Liver (tissue), 9 donors: ENCODE measurements around the gene EXOC3L2. TPM values are rescaled to one million over a fixed set of nuclear protein-coding genes. Genes with fewer than 3 reads are reported as not detected.

ENCODE experiments used
- DNase-seq: peaks from one replicate; pipeline ENCODE4 v3.0.0-alpha.2; 2017; ENCODE audit warnings: low spot score
- H3K27ac ChIP-seq, 2 donors: one replicate each; pipeline ENCODE4 v1.7.0; 2013; ENCODE audit warnings: inconsistent platforms in 2 of 2, low read length in 2 of 2, control low read depth in 1 of 2, low read depth in 1 of 2, mild to moderate bottlenecking in 1 of 2
- H3K27me3 ChIP-seq, 4 donors: one replicate each; pipeline versions ENCODE4 v1.6.1 to v1.7.0; 2013; ENCODE audit warnings: low read length in 3 of 4, inconsistent platforms in 1 of 4, mild to moderate bottlenecking in 1 of 4, moderate library complexity in 1 of 4; ENCODE audit not compliant: control insufficient read depth in 4 of 4, insufficient read depth in 4 of 4
- H3K36me3 ChIP-seq, 4 donors: one replicate each; pipeline versions ENCODE4 v1.6.1 to v1.7.0; 2013; ENCODE audit warnings: low read length in 3 of 4, mild to moderate bottlenecking in 3 of 4, low read depth in 1 of 4, moderate library complexity in 1 of 4; ENCODE audit not compliant: control insufficient read depth in 4 of 4, insufficient read depth in 3 of 4
- H3K4me1 ChIP-seq, 4 donors: one replicate each; pipeline versions ENCODE4 v1.6.1 to v1.7.0; 2013; ENCODE audit warnings: low read length in 3 of 4, mild to moderate bottlenecking in 3 of 4, moderate library complexity in 1 of 4; ENCODE audit not compliant: control insufficient read depth in 4 of 4, insufficient read depth in 4 of 4
- H3K4me3 ChIP-seq, 3 donors: one replicate each; pipeline versions ENCODE4 v1.6.1 to v1.7.0; 2013; ENCODE audit warnings: low read length in 3 of 3, control low read depth in 1 of 3, low read depth in 1 of 3, mild to moderate bottlenecking in 1 of 3
- H3K9ac ChIP-seq, 2 donors: one replicate each; pipeline ENCODE4 v1.7.0; 2013; ENCODE audit warnings: low read length in 2 of 2, mild to moderate bottlenecking in 2 of 2, moderate library complexity in 2 of 2, control low read depth in 1 of 2, low read depth in 1 of 2
- H3K9me3 ChIP-seq, 4 donors: one replicate each; pipeline versions ENCODE4 v1.6.1 to v1.7.0; 2013; ENCODE audit warnings: low read length in 3 of 4; ENCODE audit not compliant: control insufficient read depth in 4 of 4
- CTCF ChIP-seq: fragments of 150-350 bp; IDR thresholded peaks from 2 replicates; pipeline ENCODE4 v1.5.1; 2017; ENCODE audit warnings: improper control_type of control experiment, low read depth, low read length; ENCODE audit not compliant: missing input control
- FOXA1 ChIP-seq: IDR thresholded peaks from 2 replicates; pipeline ENCODE4 v1.6.1; 2016; ENCODE audit warnings: antibody characterized with exemption
- GABPA ChIP-seq, 2 donors: IDR thresholded peaks in 1 of 2; conservative IDR thresholded peaks in 1 of 2; 2 replicates each; pipeline ENCODE4 v1.6.1; 2016; ENCODE audit warnings: antibody characterized with exemption in 2 of 2, mild to moderate bottlenecking in 1 of 2, moderate library complexity in 1 of 2
- HNF4G ChIP-seq: IDR thresholded peaks from 2 replicates; pipeline ENCODE4 v1.6.1; 2016; ENCODE audit warnings: antibody characterized with exemption
- JUND ChIP-seq, 2 donors: IDR thresholded peaks; 2 replicates each; pipeline ENCODE4 v1.6.1; 2016; ENCODE audit warnings: antibody characterized with exemption in 2 of 2
- NR2F2 ChIP-seq: IDR thresholded peaks from 2 replicates; pipeline ENCODE4 v1.6.1; 2016; ENCODE audit warnings: antibody characterized with exemption
- RXRA ChIP-seq, 2 donors: IDR thresholded peaks; 2 replicates each; pipeline ENCODE4 v1.6.1; 2017 to 2018; ENCODE audit warnings: antibody characterized with exemption in 2 of 2, mild to moderate bottlenecking in 1 of 2
- SP1 ChIP-seq: IDR thresholded peaks from 2 replicates; pipeline ENCODE4 v1.6.1; 2018; ENCODE audit warnings: antibody characterized with exemption, mild to moderate bottlenecking
- TAF1 ChIP-seq: conservative IDR thresholded peaks from 2 replicates; pipeline ENCODE4 v1.6.1; 2016; ENCODE audit warnings: antibody characterized with exemption, mild to moderate bottlenecking
- YY1 ChIP-seq: IDR thresholded peaks from 2 replicates; pipeline ENCODE4 v1.6.1; 2016; ENCODE audit warnings: antibody characterized with exemption, mild to moderate bottlenecking
- WGBS: extraction: QIAGEN DNeasy Blood & Tissue Kit; methylation state at CpG from one replicate; pipeline ENCODE4 v1.1.7; 2013; 5-methylcytosine and 5-hydroxymethylcytosine counted together
- polyA plus RNA-seq, 2 donors: library from polyadenylated mRNA; stranded (reverse) in 1 of 2; unstranded in 1 of 2; fragments of 200-250 nt in 1 of 2; fragments of >200 nt in 1 of 2; fragmentation: Nextera tagmentation in 1 of 2; extraction: Ambion mirVana in 1 of 2; gene quantifications; one replicate each; pipeline versions ENCODE4 v1.2.1 to v1.2.3, GENCODE V29; 2013 to 2015
- total RNA-seq, 2 donors: library from RNA; depleted of rRNA; stranded (reverse); fragments of >200 nt; gene quantifications; one replicate each; pipeline ENCODE4 v1.2.3, GENCODE V29; 2014
- TF ChIP-seq, protein P1 (sequence below): IDR thresholded peaks from 2 replicates; pipeline ENCODE4 v1.6.1; 2016; ENCODE audit warnings: antibody characterized with exemption, mild to moderate bottlenecking
- TF ChIP-seq, protein P2 (sequence below): IDR thresholded peaks from 2 replicates; pipeline ENCODE4 v1.6.1; 2016; ENCODE audit warnings: antibody characterized with exemption
- donor health status: healthy.
- donor health status: healthy.
- donor health status: healthy.
- donor health status: healthy.
- donor health status: healthy.

Gene EXOC3L2
- total and polyA plus RNA-seq, 4 donors, result 1.3 to 7.3 (median 4.1) TPM

GRCh38 chr19:45250216-45250831 is 5.1 kb upstream of the EXOC3L2 start:
- H3K4me1 ChIP-seq, result peaks cover 3 to 42% (median 30%) of the 10 kb centered on the region in 4 donors
- H3K27me3 ChIP-seq, result no peaks in the 10 kb centered on the region
- H3K4me3 ChIP-seq, result peak overlapping the region; percentile 40 to 92 (median 67)
- H3K27ac ChIP-seq, result no peak overlapping the region
- WGBS, result 62% methylated on average over 14 of the region's 14 CpGs
- H3K36me3 ChIP-seq, result no peaks in the 10 kb centered on the region
- H3K9me3 ChIP-seq, result no peaks in the 10 kb centered on the region
- DNase-seq, result no peak
- peak overlapping the region; percentile 52 to 69 for H3K9ac ChIP-seq
- TF ChIP-seq JUND (IDR thresholded peaks at IDR 0.05) (no peak), CTCF (no peak), FOXA1 (no peak)

- Histone ChIP-seq H3K27me3 (no peaks in the 10 kb centered on the region), H3K4me1 (peaks cover 3 to 40% (median 29%) of the 10 kb centered on the region in 4 donors), H3K36me3 (no peaks in the 10 kb centered on the region), H3K27ac (no peak overlapping the region), H3K9me3 (no peaks in the 10 kb centered on the region), H3K9ac (no peak overlapping the region), H3K4me3 (no peak overlapping the region)
- no peak for DNase-seq
- TF ChIP-seq JUND (IDR thresholded peaks at IDR 0.05) (no peak), HNF4G (no peak), SP1 (no peak), RXRA (IDR thresholded peaks at IDR 0.05) (no peak), TAF1 (no peak)
- TF ChIP-seq, protein P1, sequence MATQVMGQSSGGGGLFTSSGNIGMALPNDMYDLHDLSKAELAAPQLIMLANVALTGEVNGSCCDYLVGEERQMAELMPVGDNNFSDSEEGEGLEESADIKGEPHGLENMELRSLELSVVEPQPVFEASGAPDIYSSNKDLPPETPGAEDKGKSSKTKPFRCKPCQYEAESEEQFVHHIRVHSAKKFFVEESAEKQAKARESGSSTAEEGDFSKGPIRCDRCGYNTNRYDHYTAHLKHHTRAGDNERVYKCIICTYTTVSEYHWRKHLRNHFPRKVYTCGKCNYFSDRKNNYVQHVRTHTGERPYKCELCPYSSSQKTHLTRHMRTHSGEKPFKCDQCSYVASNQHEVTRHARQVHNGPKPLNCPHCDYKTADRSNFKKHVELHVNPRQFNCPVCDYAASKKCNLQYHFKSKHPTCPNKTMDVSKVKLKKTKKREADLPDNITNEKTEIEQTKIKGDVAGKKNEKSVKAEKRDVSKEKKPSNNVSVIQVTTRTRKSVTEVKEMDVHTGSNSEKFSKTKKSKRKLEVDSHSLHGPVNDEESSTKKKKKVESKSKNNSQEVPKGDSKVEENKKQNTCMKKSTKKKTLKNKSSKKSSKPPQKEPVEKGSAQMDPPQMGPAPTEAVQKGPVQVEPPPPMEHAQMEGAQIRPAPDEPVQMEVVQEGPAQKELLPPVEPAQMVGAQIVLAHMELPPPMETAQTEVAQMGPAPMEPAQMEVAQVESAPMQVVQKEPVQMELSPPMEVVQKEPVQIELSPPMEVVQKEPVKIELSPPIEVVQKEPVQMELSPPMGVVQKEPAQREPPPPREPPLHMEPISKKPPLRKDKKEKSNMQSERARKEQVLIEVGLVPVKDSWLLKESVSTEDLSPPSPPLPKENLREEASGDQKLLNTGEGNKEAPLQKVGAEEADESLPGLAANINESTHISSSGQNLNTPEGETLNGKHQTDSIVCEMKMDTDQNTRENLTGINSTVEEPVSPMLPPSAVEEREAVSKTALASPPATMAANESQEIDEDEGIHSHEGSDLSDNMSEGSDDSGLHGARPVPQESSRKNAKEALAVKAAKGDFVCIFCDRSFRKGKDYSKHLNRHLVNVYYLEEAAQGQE, result no peak
- WGBS, result 64% methylated on average over 11 of the region's 11 CpGs
Observed at GRCh38 chr19:45249261-45250033, 4.2 kb upstream of the EXOC3L2 start.

DNA sequence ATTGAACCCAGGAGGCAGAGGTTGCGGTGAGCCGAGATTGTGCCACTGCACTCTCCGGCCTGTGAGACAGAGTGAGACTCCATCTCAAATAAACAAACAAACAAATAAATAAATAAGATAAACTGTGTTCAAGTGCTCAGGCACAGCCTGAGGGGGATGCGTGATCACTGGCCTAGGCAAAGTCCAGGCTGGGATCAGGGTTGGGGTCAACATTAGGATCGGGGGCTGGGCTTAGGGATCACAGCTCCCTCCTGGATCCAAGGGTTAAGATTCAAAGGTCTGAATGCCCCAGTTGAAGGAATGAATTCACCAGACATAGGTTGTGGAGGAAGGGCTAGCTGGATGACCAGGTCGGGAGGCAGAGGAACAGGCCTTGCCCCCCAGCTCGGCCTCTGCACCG is 1.9 kb upstream of the EXOC3L2 start:
- Histone ChIP-seq H3K27me3 (no peaks in the 10 kb centered on the region), H3K36me3 (no peaks in the 10 kb centered on the region), H3K9ac (no peak overlapping the region), H3K27ac (no peak overlapping the region), H3K4me3 (no peak overlapping the region), H3K9me3 (no peaks in the 10 kb centered on the region), H3K4me1 (peaks cover 0 to 17% (median 9%) of the 10 kb centered on the region in 4 donors)
- WGBS, result 93% methylated on average over 8 of the region's 8 CpGs
- TF ChIP-seq GABPA (IDR thresholded peaks at IDR 0.05 in 1 of 2, conservative IDR thresholded peaks at IDR 0.05 in 1 of 2) (no peak), RXRA (IDR thresholded peaks at IDR 0.05) (no peak), CTCF (no peak), JUND (IDR thresholded peaks at IDR 0.05) (no peak), HNF4G (no peak), NR2F2 (no peak), YY1 (no peak), FOXA1 (no peak)
- TF ChIP-seq, protein P2, sequence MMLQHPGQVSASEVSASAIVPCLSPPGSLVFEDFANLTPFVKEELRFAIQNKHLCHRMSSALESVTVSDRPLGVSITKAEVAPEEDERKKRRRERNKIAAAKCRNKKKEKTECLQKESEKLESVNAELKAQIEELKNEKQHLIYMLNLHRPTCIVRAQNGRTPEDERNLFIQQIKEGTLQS, result no peak
- TF ChIP-seq, protein P1, result no peak
- DNase-seq, result no peak
